ENCODE results near the gene WFIKKN2. TPM values are rescaled to one million over a fixed set of nuclear protein-coding genes. Genes with fewer than 3 reads are reported as not detected.
"Not testable (repeated sequence)": the region's sequence is repeated elsewhere in the genome, so short reads cannot be mapped to it uniquely, and the experiment has no call there.

Gene WFIKKN2, protein sequence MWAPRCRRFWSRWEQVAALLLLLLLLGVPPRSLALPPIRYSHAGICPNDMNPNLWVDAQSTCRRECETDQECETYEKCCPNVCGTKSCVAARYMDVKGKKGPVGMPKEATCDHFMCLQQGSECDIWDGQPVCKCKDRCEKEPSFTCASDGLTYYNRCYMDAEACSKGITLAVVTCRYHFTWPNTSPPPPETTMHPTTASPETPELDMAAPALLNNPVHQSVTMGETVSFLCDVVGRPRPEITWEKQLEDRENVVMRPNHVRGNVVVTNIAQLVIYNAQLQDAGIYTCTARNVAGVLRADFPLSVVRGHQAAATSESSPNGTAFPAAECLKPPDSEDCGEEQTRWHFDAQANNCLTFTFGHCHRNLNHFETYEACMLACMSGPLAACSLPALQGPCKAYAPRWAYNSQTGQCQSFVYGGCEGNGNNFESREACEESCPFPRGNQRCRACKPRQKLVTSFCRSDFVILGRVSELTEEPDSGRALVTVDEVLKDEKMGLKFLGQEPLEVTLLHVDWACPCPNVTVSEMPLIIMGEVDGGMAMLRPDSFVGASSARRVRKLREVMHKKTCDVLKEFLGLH
- total RNA-seq (2014; rRNA removed; shearing (Covaris generic)) = 0.62 TPM in 1 of 2 replicates, not detected in the other

DNA sequence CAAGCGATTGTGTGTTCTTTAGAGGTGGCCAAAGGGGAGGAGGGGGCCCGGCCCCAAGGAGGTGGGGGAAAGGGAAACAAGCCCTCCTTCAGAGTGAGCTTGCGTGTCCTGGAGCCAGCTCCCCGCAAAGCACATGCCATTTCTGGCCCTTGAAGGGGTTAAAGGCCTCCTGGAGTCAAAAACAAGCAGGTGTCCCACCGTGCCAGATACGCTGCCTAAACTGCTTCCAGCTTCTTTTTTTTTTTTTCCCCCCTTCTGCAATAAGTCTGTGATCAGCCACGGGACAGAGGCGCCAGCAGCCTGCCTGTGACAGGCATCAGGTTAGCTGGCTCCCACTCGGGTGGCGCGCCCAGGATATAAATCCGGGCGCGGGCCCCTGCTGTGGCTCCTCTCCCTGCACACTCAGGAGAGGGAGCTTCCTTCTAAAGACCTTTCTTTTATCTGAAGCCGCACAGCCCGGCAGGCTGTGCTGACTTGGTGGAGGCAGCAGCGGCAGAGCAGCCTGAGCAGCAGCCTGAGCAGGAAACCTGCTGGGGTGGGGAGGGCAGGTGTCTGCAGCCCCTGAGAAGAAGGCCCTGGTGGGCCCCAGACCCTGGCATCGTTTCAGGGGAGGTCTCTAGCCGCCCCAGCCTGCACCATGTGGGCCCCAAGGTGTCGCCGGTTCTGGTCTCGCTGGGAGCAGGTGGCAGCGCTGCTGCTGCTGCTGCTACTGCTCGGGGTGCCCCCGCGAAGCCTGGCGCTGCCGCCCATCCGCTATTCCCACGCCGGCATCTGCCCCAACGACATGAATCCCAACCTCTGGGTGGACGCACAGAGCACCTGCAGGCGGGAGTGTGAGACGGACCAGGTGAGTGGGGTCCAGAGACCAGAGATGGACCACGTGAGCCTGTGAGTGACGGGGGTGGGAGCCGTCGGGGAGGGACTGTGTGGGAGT is at the start of gene WFIKKN2:
Gene WFIKKN2, plus strand, starts transcription at position 286 of the 934 bp plus-strand sequence. Its CDS starts 352 bp downstream, at position 638.
- DNase-seq (ENCODE audit: low spot score) = peak; percentile 41
- in situ Hi-C loops (cut with HindIII; ENCODE audit: low sequenced_read_pairs) = no loop called here

DNA sequence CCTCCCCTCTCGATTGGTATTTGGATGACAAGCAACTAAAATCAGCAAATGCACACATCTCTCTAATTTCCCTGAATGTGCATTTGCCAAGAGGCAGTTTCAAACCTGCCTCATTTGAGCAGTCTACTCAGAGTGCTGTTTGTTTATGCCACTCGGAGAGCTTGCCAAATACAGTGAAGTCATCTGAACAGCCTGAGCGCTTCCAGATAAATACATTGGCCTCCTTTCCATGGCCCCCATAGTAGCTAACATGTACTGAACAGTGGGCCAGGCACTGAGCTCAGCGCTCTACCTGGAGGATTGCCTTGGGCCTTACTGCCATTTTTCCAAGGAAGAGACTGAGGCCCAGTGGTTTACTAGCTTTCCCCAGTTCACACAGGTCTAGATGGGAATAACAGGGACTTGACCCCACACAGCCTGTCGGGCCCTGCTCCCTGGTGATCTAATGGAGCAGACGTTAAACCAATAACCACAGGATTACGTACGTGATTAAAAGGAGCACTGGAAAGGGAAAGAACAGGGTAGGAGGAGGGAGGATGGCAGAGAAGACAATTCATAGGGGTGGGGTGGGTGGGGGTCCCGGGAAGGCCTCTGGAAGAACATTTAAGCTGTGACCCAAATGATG is 49.3 kb upstream of the WFIKKN2 start:
- in situ Hi-C loops (cut with HindIII; ENCODE audit: low sequenced_read_pairs) = loop anchor here (10.0 kb wide), 1 partner anchor 179 kb away; no protein-coding TSS in a partner anchor
- peak; percentile 91 for DNase-seq (ENCODE audit: low spot score)

DNA sequence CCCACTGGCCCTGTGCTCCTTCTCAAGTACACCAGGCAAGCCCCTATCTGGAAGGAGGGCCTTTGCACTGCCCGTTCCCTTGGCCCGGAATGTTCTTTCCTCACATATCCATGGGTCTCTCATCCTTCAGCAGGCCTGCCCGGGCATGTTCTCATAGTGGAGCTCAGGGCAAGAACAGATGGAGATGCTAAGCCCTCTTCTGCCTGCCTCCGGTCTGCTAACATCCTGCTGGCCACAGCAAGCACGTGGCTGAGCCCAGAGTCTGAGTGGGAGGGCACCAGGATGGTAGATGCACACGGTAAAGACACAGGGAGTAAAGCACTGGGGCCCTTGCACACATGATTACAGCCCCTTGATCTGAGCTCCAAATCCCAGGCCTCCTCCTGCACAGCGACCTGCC is 48.3 kb upstream of the WFIKKN2 start:
- peak; percentile 67 for DNase-seq (ENCODE audit: low spot score)
- in situ Hi-C loops (cut with HindIII; ENCODE audit: low sequenced_read_pairs) = loop anchor here (10.0 kb wide), 1 partner anchor 178 kb away; no protein-coding TSS in a partner anchor

DNA sequence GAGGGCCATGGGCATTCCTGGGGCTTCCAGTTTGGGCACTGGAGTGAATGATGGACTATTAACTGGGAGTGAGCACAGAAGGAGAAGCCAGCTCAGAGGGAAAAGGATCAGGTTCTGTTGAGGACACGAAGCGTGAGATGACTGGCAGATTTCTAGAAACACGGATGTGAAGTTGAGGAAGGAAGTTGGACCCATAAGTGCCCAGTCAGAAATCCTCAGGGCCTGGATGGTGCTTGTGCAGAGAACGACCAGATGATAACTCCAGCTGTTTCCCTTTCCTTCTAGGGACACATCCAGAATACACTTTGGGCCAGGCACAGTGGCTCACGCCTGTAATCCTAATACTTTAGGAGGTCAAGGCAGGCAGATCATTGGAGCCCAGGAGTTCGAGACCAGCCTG is 44.8 kb upstream of the WFIKKN2 start:
- in situ Hi-C loops (cut with HindIII; ENCODE audit: low sequenced_read_pairs) = no loop called here
- no peak for DNase-seq (ENCODE audit: low spot score)

DNA sequence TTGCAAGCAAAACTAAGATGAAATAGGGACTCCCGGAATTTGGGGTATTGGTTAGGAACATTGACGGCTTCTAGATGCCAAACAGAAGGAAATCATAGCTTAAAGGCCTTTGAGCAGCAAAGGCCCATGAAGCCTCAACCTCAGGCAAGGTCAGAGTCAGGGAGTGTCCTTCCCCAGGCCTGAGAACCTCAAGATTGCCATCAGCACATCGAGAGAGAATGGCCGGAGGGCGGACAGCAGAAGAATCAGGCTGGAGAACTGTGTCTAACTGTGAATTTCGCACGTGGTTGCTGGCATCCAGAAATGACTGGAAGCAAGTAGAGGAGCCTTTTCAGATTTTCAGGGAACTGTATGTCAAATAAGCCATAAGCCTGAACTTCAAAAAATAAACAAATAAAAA is 43.3 kb upstream of the WFIKKN2 start:
- in situ Hi-C loops (cut with HindIII; ENCODE audit: low sequenced_read_pairs) = no loop called here
- no peak for DNase-seq (ENCODE audit: low spot score)

DNA sequence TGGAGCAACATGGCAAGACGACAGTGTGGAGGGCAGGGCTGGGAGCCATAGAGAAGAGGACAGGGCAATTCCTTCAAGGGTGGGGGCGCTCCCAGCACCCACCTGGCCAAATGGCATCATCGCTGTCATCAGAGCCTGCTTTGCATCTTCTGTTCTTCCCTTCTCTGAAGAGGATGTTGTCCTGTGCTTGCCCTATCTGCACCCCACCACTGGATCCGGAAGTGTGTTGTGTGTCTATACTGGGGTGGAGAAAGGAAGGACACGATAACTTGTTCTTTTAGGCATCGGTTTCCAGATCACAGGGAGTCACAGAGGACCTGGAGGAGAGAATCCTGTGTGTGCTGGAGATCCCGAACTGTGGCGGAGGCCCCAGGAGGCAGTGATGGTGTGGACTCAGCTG is 42.4 kb upstream of the WFIKKN2 start:
- DNase-seq (ENCODE audit: low spot score) = no peak
- in situ Hi-C loops (cut with HindIII; ENCODE audit: low sequenced_read_pairs) = no loop called here

DNA sequence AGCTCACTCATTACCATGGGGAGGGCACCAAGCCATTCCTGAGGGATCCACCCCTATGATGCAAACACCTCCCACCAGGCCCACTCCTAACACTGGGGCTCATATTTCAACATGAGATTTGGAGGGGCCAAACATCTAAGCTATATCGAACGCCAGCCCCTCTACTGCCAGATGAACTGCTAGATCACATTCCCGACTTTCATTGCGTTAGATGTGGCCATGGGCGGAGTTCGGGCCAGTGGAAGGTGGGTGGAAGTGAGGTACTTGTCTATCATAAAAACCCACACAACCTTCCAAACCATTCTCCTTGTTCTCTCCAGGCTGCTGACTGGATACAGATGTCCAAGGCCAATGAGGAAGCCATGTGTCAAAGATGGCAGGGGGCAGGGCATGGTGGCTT is 41.0 kb upstream of the WFIKKN2 start:
- in situ Hi-C loops (cut with HindIII; ENCODE audit: low sequenced_read_pairs) = no loop called here
- no peak for DNase-seq (ENCODE audit: low spot score)

DNA sequence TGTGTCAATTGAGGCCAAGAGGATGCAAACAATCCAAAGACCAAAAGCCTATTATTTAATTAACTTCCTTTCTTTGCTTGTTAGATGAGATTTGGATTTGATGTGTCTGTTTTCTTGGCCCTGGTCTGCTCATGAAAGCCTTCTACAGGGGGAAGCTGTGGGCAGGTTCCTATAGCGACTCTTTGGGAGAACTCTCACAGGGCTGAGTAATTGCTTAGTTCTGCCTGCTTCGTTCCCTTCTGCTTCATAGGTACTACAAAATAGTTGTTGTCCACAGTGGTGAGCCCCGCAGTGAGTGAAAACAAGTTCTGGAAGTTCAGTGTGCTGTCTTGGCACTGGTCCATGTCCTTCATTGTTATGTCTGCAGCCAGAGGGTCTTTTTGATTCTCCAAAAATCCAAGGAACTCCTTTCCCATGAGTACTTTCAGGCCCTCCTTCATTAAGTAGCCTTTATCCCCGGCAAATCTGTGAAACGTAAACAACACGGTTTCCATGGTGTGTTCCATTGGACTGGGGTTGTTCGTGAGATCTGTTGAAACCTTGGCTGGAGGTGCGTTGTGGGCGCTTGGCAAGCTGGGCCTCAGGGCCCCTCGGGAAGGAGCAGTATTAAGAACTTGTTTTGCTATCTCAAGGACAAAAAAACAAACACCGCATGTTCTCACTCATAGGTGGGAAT is 38.1 kb upstream of the WFIKKN2 start:
- in situ Hi-C loops (cut with HindIII; ENCODE audit: low sequenced_read_pairs) = no loop called here
- no peak for DNase-seq (ENCODE audit: low spot score)

DNA sequence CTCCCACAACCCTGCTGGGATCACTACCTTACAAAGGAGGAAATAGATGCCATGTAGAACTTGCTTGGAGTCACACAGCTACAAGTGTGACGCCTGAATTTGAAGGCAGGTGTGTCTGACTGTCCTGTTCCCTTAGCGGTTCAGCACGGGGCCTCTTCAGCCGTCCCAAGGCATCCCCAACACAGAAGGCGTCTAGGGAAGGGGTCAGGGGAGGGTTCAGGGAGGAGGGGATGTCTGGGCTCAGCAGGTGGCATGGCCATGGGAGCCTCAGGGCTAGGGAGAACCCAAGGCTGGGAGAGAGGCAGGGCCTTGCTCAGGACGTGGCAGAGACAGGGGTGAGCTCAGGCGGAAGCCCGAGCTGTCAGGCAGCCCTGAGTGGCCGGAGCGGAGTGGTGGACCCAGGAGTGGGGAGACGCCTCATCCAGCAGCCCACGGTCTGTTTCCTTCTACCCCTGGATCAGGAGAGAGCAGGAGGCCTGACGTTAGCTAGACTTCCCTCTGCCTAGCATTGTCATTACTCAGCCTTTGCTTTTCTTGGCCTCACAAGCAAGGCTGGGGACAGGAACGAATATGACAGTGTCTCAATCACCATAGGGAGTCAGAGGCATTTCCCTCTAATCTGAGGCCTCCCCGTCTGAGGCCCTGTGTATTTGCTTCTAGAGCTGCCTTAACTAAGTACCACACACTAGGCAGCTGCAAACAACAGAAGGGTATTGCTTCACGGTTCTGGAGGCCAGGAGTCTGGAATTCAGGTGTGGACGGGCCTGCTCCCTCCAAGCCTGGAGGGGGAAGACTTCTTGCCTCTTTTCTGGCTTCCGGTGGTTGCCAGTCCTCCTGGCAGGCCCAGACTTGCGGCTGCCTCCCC is 36.7 kb upstream of the WFIKKN2 start:
- no peak for DNase-seq (ENCODE audit: low spot score)
- in situ Hi-C loops (cut with HindIII; ENCODE audit: low sequenced_read_pairs) = no loop called here

DNA sequence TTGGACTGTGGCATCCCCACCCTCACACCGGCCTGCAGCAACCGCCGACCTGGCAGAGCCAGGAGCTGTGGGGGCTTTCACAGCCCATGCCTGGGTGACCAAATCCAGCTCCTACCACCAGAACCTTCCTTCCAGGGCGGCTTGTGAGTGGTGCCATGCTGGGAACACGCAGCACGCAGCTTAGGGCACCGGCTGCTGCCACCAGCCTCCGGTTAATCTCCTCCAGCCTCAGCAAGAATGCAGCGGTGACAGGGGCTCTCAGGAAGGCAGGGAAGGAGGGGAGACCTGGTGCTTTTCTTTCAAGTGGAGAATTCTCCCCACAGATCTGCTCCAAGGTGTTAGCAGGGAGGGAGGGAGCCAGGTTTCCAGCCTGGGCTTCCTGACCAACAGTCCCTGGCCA is 35.8 kb upstream of the WFIKKN2 start:
- in situ Hi-C loops (cut with HindIII; ENCODE audit: low sequenced_read_pairs) = no loop called here
- DNase-seq (ENCODE audit: low spot score) = no peak

DNA sequence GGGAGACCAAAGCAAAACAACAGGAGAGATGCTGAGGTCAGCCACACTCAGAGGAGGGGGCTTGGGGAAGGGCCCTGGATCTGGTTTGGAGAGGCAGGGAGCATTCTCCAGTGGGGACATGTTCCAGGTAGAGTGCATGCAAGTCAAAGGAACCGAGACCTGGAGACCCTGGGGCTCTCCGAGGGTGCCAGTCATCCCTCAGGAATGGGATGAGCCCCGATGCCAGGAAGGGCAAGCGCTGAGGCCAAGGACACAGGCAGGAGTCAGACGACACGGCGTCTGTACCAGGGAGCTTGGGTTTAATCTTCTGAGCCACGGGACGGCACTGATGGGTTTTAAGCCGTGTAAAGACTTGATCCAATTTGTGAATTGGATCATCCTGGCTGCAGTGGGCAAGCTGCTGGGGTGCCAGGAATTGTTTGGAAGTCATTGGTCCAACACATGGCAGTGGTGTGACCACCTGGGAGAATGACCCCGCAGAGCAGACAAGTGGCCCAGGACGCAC is 35.1 kb upstream of the WFIKKN2 start:
- no peak for DNase-seq (ENCODE audit: low spot score)
- in situ Hi-C loops (cut with HindIII; ENCODE audit: low sequenced_read_pairs) = loop anchor here (5.0 kb wide), 1 partner anchor 52 kb away; no protein-coding TSS in a partner anchor

DNA sequence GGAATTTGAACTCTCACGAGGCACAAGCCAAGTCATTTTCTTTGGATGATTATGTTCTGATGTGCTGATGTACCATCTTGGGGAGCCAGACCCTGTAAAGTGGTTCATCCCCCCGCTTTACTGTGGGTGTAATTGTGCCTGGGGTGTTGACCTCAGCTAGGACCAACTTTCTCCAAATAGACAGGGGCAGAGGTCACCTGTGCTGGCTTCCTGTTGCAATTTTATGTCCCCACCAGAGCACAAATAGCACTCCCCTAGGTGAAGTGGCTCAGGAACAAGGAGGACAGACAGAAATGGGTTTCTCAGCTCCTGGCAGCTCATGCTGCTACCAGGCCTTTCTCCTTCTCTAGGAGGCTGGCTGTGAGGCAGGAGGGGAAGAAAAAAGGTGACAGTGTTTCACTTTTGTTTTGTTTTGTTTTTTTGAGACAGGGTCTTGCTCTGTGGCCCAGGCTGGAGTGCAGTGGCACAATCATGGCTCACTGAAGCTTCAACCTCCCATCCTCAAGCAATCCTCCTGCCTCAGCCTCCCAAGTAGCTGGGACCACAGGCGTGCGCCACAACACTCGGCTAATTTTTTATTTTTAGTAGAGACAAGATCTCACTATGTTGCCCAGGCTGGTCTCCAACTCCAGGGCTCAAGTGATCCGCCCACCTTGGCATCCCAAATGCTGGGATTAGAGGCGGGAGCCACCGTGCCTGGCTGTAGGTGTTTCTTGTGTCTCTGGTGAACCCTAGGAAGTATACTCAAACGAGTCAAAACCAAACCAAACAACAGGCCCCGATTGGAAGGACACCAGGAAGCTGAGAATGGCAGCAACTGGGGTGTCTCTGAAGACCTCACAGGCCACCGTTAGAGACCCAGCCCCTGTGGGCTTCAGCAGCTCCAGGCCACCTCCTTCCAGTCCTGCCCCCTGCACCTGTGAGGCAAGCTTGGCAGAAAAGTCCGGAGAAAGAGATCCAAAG is 32.5 kb upstream of the WFIKKN2 start:
- DNase-seq (ENCODE audit: low spot score) = no peak
- in situ Hi-C loops (cut with HindIII; ENCODE audit: low sequenced_read_pairs) = loop anchor here (5.0 kb wide), 1 partner anchor 49 kb away; no protein-coding TSS in a partner anchor

DNA sequence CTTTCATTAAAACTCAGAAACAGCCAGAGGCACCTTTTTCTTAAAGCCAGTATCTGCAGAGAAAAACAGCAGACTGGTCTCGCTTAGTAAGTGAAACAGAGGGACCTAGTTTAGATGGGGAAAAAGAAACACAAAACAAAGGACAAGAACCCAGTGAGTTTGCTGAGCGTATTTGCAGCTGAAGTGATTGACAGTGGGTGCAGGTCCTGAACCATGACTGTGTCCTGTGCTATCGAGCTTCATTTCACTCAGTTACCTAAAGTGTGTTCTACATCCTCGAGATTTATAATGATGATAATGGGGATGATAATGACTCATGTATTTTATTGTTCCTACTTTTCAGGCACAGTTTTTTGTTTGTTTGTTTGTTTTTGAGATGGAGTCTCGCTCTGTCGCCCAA is 31.7 kb upstream of the WFIKKN2 start:
- DNase-seq (ENCODE audit: low spot score) = no peak
- in situ Hi-C loops (cut with HindIII; ENCODE audit: low sequenced_read_pairs) = loop anchor here (5.0 kb wide), 1 partner anchor 49 kb away; no protein-coding TSS in a partner anchor

DNA sequence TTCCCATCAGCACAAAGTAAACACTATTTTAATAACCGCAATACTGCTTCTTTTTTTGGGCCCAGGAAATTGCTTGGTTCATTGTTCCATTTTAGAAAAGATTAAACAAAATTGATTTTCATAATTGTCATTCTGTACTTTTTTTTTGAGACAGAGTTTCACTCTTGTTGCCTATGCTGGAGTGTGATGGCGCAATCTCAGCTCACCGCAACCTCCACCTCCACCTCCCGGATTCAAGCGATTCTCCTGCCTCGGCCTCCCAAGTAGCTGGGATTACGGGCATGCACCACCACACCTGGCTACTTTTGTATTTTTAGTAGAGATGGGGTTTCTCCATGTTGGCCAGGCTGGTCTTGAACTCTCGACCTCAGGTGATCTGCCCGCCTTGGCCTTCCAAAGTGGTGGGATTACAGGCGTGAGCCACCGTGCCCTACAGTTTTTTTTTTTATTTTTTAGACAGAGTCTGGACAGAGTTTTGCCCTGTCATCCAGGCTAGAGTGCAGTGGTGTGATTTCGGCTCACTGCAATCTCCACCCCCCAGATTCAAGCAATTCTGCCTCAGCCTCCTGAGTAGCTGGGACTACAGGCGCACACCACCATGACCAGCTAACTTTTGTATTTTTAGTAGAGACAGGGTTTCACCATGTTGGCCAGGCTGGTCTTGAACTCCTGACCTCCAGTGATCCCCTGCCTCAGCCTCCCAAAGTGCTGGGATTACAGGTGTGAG is 30.5 kb upstream of the WFIKKN2 start:
- not testable (repeated sequence) for DNase-seq (ENCODE audit: low spot score)
- in situ Hi-C loops (cut with HindIII; ENCODE audit: low sequenced_read_pairs) = loop anchor here (5.0 kb wide), 1 partner anchor 47 kb away; no protein-coding TSS in a partner anchor

DNA sequence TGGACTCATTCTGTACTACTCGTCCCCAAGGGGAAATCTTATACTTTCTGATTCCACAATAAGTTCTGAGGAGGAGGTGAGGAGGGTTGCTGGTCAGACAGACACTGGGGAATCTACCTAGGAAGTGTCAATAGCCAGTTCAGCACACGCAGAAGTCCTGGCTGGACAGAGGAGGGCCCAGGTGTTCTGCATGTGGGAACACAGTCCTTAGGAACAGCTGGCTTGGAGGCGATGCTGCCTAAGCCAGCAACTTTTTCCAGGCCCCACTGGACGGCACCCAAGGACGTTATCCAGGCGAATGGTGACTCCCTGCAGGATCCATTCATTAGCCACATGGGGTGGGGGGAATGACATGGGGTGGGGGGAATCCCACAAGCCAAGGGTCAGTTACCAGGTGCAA is 29.9 kb upstream of the WFIKKN2 start:
- in situ Hi-C loops (cut with HindIII; ENCODE audit: low sequenced_read_pairs) = no loop called here
- no peak for DNase-seq (ENCODE audit: low spot score)
